Inflammatory macrophage treated with lipopolysaccharide for 1 hour (primary cell): Measurements from ENCODE around the gene GPR157.

Experiments
- DNase-seq, 2 donors: peaks; one replicate each; pipeline ENCODE4 v3.0.0-alpha.2; 2020 to 2022

GPR157 gene

DNA sequence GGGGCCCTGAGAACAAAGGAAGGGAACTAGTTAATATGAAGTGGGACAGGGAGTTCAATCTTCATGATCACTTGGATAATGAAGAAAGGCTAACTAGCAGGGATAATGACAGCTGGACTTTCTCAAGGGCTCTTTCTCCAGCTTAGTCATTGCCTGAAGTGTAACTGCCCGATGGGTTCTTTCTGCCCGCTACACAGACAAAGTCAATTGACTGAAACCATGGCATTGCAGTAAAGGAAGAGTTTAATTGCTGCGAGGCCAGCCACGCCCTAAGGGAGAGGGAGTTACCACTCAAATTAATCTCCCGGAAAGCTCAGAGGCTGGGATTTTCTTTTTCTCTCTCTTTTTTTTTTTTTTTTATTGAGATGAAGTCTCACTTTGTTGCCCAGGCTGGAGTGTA is 42.9 kb downstream of the GPR157 start:
- DNase-seq: no peak

- no peak for DNase-seq
Measured at GRCh38 chr1:9085306-9085940, 43.5 kb downstream of the GPR157 start.

- no peak for DNase-seq
Measured at GRCh38 chr1:9084906-9085305, 44.0 kb downstream of the GPR157 start.

DNA sequence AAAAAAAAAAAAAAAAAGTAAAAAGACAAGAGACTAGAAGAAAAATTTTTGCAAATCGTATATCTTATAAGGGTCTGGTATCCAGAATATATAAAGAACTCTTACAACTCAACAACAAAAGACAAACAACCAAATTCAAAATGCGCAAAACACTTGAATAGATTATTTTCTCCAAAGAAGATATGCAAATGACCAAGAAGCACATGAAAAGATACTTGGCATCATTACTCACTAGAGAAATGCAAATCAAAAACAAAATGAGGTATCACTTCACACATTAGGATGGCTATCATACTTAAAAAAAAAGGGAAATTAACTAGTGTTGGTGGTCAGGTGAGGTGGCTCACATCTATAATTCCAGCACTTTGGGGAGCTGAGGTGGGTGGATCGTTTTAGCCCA is 47.4 kb downstream of the GPR157 start:
- no peak for DNase-seq

DNA sequence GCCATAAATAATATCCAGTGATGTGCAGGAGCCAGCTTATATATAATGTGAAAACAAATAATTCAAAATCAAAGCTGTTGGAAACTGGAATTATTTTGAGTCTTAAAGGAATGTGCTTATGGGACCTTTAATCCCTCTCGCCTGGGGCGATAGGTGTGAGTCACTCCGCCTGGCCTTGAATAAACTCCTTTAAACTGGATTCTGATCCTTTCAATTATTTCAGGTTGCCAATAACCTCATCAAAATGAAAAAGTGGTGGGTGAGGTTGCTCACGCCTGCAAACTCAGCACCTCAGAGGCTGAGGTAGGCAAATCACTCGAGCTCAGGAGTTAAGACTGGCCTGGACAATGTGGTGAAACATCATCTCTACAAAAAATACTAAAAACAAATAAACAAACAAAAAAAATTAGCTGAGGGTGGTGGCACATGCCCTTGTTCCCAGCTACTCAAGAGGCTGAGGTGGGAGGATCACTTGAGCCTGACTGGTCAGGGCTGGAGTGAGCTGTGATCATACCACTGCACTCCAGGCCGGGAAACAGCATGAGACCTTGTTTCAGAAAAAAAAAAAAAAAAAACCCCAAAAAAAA is 48.1 kb downstream of the GPR157 start:
- DNase-seq: peak in 1 of 2 donors; percentile 84

DNA sequence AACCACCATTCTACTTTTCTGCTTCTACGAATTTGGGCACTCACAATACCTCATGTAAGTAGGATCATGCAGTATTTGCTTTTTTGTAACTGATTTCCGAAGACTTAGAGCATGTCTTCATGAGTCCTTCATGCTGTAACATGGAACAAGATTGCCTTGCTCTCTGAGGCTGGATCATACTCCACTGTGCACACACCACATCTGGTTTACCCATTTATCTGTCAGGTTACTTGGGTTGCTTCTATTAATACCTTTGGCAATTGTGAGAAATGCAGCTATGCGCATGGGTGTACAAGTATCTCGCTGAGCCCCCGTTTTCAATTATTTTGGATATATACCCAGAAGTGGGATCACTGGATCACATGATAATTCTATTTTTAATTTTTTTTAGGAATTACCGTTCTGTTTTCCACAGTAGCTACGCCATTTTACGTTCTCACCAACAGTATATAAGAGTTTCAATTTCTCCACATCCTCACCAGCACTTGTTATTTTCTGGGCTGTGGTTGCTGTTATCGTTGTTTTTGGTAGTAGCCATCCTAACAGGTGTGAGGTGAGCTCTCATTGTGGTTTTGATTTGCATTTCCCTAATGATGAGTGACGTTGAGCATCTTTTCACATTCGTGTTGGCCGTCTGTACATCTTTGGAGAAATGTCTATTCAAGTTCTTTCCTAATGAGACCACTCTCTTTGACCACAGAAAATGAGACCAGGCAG is 48.8 kb downstream of the GPR157 start:
- DNase-seq: no peak

DNA sequence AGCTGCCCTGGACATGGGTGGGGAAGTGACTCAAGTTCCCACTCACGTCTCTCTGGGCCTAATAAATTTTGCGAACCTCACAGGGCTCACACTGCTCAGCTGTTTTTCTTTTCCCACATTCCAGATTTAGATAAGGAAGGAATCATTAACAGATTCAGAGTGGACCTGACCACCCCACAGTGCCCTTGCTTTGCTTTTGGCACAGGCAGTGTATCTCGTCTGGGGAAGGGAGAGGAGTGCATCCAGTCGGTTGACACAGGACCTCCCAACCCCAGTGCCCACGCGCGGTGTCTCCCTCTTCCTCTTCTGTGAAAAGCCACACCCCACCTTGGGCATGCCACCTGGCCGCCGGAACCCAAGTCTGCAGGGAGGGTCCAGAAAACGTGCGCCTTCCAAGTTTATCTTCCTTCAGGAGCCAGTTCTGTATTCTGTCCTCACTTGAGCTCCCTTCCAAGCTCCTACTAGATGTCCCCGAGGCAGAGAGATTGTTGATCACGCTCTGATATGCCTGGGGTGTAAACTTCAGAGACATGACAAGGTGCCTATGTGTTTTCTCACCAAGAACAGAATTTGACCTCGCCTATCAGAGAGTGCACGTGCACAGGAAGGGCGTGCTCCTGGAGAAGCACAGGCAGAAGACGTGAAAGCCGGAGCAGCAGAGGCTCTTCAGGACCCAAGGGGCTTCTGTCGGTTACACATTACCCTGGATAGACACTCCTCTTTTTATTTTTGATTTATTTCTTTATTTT is 50.0 kb downstream of the GPR157 start:
- DNase-seq: peak in 1 of 2 donors; percentile 26

- no peak for DNase-seq
Measured at GRCh38 chr1:9078015-9078751, 50.7 kb downstream of the GPR157 start.

- DNase-seq: peak in 1 of 2 donors; percentile 27
Measured at GRCh38 chr1:9075022-9075421, 53.9 kb downstream of the GPR157 start.

DNA sequence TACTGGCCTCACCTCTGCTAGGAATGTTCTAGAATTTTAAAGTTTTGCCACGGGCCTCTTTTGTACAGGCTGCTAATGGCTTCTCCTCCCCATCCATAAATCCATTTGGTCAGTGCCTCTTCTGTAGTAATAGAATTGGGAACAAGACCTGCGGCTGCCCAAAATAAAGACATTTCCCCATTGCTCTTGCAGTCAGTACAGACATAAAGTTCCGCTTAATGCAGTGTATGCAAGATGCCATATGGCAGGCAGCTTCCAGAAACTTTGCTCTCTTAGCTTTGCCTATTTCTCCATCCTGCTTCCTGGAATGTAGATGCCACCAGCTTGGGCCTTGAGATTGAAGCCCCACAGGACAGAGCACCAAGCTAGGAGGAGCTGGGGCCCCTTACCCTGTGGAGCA is 55.8 kb downstream of the GPR157 start:
- peak; percentile 39 to 46 for DNase-seq

DNA sequence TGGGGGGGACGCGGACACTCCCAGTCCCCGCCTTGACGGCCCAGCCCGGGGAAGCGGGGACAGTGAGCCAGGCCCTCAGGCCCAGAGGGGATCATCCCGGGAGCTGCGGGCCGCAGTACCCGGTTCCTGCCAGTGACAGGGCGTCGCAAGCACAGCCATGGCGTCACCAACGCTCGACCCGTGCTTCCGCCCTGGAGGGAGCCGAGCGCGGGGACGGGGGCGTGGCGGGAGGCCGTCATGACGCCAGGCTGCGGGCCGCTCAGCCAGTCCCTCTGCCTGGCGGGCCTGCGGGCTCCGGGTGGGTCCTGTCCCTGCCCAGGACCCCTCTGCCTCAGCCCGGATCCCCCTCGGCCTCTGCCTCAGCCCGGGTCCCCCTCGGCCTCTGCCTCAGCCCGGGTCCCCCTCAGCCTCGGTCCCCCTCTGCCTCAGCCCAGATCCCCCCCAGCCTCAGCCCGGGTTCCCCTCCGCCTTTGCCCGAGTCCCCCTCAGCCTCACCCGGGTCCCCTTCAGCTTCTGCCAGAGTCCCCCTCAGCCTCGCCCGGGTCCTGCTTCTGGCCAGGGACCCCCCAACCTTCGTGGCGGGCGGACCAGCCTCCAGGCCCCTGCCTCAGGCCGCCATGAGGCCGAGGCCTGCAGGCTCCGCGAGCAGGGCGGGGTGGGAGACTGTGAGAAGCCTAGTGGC is 57.2 kb downstream of the GPR157 start:
- no peak for DNase-seq

DNA sequence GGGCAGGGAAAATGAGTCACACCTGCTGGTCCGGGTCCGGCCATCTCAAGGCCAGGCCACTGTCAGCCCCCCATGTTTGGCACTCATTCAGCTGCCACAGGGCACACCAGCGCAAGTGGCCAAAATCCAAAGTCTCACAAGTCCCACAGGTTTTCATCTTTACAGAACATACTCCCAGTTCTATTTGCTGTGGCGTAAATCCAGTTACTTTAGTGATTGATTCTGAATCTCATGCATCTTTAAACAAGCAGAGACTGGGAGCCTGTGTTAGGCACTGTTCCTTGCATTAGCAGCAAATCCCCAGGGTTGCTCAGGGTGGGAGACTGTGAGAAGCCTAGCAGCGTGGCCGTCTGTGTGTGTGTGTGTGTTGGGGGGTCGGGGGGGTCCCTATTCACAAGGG is 58.4 kb downstream of the GPR157 start:
- no peak for DNase-seq

DNA sequence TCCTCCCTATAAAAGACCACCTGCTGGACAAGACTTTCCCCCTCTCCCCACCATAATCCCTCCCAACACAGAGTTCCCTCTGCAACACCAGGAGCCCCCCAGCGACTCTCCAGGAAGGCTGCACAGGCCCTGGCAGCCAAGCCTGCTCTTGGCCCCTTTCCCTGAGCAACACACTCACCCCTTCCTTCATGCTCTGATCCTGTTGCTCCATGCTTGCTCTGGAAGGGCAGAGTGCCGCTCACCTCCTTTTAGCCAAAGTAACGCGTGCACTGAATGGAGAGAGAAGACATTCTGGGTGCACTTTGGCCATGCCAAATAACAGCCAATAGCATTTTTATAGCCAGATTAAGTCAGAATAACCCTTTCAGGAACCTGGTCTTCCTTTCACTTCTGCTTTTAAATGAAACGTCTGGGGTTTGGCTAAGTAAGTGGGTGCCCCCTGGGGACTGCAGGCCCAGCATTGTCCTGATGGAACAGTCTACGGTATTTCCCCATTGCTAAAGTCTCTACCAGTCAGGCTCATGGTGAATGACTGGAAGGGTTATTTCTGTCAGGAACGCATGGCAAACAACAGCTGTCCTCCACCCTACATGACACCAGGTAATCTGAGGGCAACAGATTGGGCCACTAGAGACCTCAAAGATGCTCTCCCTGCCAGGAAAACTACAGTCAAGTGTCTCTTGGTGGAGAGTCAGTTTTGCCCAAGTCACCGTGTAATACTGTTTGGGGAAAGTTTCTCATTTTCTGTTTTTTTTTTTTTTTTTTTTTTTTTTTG is 59.4 kb downstream of the GPR157 start, which contains the start of gene SLC2A5:
SLC2A5 (minus strand) TSS at position 310 of the 775 bp plus-strand sequence; CDS start at position 211, 99 bp downstream.
- DNase-seq: peak; percentile 78 to 93

DNA sequence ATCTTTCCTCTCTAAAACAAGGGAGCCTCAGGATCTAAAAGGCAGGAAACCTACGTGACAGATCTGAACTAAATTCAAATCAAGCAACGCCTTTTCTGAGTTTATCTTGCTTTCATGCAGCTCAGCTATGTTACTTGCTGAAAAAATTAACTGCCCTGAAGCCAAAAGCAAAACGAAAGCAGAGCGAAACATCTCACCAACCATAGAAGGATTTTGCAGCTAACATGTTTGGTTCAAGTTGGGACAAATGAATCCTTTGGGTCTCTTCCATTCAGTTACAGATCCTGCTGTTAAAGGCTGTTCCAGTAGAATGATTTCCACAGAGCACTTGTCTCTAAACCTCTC is 59.9 kb downstream of the GPR157 start:
- DNase-seq: no peak

DNA sequence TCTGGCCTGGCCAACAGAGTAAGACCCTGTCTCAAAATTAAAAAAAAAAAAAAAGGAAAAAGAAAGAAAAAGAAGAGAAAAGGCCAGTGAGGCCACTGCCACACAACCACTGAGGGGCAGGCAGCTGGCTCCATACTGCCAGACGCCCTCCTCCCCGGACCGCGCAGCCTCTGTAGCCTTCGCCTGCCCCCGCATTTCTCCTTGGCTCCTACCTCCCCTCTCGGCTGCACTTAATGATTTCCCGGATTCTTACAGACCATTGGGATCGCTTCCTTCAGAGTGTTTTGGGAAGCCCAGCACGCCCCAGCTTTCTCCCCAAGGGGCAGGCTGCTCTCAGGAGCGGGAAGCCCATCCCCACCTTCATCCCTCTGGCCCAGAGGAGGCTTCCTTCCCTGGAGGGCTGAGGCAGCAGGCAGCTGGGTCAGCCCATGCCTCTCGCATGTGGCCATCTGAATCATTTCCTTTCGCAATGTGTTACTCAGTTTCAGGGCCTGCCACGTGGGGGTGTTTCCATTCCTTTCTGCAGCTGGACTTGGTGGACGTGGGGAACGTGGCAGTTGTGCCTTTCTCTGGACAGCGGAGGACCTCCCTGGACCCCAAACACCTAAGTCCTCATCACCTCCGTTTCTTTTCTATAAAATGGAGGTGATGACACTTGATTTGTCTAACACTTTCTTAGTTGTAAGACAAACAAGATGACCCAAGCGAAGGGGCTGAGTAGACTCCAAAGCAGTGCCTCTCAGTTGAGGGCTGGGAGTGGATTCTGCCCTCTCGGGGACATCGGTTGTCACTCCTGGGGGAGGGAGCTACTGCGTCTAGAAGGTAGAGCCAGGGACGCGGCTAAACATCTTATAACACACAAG is 61.7 kb downstream of the GPR157 start:
- DNase-seq: peak; percentile 86 to 89

DNA sequence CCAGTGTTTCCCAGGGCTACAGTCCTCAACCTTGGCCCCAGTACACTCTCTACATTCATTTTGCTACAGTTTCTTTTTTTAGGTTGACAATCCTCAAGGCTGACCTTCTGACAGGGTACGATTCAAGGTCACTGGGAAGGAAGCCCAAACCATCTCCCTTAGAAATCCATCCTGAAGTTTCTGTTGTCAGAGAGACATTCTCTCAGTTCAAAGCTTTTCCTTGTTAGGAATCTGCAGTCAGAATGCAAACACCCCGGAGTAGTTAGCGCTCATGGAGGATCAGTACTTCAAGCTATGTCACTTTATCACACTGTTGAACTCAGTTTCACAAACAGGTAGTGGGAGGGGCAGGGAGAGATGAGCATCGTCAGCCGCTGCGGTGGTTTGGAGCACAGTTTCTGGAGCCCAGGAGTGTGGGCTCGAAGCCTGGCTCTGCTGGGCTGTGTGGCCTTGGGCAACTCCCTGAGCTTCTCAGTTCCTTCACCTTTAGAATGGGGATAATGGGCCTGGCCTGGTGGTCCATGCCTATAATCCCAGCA is 63.6 kb downstream of the GPR157 start:
- no peak for DNase-seq

DNA sequence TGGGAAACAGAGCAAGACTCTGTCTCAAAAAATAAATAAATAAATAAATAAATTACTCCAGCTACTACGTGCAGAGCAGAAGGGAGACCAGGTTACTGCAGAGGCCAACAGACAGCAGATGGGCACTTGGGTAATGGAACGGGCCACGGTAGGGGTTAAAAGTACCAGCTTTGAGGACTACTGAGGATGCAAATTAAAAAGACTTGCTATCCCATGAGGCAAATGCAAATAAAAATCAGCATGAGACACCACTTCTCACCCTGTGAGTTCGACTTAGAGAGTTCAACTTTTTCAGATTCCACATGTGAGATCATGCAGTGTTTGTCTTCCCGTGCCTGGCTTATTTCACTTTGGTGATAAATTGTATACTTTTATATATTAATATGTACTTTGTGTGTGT is 66.1 kb downstream of the GPR157 start:
- DNase-seq: no peak

- no peak for DNase-seq
Measured at GRCh38 chr1:9062021-9062471, 66.9 kb downstream of the GPR157 start.

DNA sequence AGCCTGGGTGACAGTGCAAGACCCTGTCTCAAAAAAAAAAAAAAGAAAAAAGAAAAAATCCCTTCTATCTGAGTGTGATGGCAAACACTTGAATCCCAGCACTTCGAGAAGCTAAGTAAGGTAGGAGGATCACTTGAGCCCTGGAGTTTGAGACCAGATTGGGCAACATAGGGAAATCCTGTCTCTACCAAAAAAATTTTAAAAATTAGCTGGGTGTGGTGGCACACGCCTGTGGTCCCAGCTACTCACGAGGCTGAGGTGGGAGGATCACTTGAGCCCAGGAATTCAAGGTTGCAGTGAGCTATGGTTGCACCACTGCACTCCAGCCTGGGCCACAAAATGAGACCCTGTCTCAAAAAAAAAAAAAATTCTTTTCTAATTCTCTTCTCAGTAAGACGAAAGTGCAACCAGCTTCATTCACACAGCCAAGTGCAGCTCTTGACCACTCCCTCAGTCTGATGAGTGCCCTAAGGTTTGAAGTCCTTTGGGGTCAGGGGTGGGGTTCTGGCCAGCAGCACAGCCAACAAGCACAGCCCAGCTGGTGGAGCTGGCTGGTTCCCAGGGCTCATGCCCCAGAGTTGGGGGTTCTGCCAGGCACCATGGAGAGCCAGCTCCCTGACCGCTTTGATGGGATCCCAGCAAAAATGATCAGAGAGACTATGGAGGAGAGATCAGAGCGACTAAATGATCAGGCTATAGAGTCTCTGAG is 67.5 kb downstream of the GPR157 start:
- peak; percentile 41 to 70 for DNase-seq
